HG02610 (cell line): ENCODE measurements around the gene THAP7.
"Not testable (repeated sequence)": the region's sequence is repeated elsewhere in the genome, so short reads cannot be mapped to it uniquely, and the experiment has no call there.

ENCODE experiments used
- ATAC-seq: cut with Tn5 transposase; IDR thresholded peaks from one replicate; pipeline ENCODE4 v1.9.1; 2021; ENCODE audit warnings: mild to moderate bottlenecking, moderate library complexity; ENCODE audit not compliant: unreplicated experiment

Gene THAP7

DNA sequence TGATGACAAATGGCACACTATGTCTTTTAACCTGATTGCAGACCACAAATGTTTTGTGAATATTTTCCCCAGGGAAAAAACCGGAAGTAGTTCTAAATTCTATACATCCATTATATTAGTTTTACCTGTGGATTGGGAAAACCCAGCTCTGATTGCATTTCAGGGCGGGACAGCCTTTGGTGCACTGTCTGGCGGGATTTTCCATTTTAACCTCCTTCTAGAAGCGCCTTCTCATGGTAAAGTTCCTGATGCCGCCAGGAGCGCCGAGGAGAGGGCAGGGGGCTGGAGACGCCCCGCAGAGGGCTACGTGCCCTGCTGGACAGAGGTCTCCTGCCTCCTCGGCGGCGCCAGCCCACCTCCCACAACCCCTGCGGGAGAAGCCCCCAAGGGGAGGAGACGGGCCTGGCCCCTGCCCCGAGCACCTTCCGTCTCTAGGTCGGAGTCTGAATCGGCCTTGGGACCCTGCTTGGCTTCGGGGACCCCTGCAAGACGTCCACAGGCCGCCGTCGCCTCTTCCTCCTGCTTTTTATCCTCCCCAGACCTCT, 11.8 kb upstream of the THAP7 start:
- ATAC-seq, result no peak

DNA sequence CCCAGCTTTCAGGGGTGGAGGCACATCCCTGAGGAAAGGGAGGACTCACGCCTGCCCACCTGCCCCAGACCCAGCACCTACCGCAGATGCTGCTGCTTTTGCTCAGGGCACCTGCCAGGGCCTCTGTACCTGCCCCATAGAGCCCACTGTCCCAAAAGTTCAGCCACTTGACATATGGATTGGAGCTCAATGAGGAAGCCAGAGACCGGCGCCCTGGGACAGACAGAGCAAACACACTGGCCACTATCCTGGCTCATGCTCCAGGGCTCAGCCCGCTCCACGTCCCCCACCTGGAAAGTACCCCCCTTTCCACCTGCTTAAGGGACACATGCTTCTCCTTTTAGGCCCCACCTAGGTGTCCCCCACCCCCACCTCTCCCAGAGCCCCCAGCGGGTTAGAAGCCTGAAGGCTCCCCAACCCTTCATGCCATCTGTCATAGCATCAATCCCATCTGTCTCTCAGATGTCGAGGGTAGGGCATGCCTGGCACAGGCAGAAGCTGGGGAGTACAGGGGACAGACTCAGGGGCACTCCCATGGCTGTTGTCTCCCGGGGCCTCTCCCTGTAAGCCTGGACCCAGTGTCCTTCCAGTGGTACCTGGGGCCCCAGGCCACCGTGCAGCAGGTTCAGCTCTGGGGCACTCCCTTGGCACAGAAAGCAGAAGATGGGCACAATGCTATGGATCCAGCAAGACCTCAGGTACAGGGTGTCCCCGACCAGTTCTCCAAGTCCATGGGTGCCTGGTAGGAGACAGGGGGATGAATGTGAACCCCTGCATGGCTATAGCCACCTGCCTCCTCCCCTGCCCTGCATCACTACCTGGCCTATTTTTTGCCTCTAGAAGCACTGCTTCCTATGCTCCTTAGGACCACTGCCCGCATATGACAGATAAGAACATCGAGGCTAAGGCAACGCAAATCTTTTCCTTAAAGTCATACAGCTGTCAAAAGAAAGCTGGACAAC, 10.8 kb upstream of the THAP7 start:
- no peak for ATAC-seq

DNA sequence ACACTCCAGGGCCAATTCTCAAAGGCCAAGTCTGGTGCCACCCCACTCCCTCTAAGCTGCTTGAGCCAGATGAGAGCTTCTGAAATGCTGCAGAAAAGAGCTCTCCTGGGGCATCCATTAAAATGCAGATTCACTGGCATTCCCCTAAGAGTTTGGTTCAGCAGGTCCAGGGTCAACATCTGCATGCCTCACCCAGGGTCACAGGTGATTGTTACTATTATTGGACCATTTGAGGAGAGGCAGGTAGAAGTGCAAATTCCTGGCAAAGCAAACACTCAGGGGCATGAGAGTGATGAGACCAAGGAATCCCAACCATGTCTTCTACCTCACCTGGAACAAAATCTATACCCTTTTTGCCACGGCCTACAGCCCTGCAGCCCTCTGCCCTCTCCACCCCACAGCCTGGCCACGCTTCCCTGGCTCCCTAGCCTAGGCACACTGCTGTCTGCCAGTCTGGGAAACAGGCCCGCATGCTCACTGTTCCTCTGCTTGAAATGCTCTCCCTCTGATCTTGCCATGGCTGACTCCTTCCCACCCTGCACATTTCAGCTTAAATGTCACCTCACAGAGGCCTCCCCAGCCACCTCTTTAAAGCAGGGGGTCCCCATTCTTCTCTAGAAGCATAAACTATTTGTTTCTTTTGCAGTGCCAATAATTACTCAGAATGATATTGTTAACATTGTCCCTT, 8.7 kb upstream of the THAP7 start:
- no peak for ATAC-seq

DNA sequence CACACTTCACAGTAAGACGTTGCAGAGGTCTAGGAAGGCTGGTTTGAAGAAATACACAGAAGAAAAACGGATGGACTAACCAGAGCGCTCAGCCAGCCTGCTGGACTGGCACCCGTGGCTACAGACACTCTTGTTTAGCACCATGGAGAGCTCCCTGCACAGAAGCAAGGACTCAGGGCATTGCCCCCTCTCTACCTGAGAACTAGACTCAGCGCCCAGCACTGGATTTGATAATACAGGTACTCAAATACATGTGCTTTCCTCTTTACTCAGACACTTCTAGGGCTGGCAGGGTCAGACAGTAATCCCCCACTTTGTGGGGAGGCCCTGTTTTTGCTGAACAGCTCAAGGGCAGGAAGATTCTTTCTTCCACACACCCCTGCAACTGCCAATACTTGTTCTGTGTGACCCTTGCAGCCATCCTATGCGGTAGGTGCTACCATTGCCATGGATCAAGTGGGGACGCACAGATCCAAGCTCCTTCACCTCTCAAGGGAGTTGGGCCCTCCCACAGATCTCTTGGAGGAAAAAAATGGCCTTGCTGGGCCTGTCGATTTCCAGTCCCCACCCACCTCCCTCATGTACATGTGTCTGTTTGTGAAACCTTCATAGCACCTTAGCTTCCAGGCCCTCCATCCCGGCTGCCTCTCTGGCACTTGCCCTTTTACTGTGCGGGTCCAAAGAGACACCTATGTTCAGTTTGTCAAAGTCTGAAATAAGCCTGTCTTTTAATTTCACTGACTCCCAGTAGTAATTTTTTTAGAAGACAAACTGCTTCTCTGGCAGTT, 7.9 kb upstream of the THAP7 start:
- no peak for ATAC-seq

DNA sequence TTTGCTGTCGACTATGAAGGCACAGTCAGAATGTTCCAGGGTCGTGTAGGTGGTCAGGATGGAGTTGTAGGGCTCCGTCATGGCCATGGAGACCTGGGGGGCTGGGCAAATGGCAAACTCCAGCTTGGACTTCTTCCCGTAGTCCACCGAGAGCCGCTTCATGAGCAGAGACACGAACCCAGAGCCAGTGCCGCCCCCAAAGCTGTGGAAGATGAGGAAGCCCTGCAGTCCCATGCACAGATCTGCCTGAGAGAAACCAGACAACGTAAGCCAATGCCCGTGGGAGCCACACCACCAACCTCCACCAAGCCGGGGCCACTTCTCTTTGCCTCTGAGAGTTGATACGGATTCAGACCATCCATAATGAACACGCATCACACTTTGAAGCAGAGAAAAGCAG, 7.3 kb upstream of the THAP7 start:
- ATAC-seq, result not testable (repeated sequence)

DNA sequence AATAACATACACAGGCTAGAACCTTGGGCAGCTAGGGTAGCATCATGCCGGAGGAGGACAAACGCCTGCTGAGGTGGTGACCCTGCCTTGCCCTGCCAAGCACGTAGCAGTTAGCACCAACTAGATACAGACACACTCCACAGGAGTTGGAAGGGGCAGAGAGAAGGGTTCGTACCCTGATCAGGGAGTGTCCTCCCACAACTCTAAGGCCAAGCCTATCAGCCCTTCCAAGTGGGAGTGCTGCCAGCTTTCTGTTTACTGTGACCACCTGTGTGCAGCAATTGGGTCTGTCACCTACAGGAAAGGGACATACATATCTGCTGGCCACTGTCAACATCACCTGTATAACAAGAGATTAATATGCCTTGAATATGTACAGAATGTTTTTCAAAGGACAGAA, 1.9 kb upstream of the THAP7 start:
- no peak for ATAC-seq

DNA sequence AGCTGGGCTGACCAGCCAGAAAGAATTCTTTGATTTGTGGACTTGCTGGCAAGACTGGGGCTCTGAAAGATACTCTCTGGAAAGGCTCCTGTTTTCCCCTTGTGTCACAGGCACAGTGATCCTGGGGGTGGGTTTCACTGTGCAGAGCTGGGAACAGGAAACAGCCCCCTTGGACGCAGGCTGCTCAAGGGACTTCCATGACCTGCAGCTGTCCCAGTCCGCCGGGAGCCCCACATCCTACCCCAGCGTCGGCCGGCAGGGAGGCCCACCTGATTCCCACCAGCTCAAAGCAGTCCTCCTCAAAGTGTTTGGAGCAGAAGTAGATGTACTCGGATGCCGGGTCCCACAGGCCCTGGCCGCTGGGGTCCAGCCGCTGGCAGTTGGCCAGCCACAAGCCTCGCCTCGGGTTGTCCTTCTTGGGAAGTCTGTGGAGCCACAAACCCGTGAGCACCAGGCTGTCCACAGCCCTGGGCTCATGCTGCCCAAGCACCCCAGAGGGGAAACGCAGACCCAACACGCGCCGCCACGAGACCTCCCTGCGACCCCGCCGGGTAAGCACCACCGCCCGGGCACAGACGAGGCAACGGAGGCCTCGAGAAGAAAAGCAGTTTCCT, 824 bp downstream of the THAP7 start:
- no peak for ATAC-seq

DNA sequence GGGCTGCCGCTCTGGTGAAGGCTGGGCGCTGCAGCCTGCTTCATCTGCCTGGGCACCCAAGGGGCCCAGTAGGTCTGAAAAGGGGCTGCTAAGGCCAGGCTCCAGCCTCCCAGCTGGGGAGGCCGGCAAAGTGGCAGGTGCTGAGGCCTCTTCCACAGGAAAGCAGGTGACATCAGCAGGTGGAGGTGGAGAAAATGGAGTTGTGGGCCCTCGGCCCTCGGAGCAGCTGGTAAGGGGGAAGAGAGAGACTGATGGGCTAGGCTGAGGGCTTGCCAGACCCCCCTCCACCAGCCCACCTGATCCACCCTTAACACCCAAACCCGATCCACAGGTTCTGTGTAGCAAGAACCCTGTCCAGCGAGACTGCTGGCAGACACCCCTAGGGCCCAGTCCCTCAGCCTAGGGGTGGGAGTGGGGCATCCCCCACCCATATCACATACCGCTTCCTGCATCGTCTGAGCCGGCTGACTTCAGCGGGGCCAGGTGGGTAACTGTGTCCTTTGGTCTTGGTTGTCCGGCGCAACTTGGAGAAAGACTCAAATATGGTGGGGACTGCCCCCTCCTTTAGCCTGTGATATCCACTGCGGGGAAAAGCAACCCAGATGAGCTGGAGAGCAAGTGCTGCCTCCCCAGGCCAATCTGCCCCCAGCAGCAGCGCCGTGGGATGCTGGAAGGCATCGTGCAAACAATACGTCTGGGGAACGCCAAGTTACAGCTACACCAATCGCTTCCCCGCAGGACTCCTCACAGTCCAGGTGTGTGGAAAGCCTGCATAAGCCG, 1.5 kb downstream of the THAP7 start:
- no peak for ATAC-seq

DNA sequence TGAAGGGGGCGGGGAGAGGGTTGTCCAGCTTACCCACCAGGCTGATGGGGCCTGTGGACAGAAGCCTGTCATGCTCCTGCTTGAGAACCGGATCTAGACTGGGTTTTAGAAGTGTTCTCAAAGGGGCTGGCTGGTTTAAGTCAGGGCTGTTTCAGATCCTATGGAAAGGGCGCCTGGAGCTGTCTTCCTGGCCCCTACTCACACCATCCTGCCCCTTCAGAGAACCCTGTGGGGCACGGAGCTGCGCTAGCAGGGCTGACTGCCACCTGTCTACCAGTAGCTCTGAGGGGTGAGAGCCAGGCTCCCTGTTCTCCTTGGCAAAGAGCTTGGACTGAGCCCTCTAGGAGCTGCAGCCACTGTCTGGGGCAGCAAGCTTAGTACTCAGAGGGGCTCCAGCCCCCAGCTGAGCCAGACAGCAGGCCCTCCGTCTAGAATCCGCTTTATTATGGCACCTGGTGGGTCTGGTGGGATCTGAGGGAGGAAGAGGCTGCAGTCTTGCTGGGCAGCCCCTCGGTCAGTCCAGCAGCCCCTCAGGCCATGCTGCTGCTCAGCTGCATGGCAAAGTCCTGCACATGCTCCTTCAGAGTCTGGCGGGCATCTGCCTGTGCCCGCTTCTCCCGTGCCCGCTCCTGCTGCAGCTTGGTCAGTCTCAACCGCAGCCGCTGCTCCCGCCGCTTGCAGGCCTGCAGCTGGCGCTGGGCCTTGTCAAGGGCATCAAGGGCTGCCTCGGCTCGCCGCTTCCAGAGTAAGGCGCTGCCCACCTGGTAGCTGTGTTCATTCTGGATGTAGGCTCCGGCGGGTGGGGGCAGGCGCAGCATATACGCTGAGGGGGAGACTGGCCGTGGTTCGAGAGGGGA, 2.3 kb downstream of the THAP7 start:
- ATAC-seq, result no peak

DNA sequence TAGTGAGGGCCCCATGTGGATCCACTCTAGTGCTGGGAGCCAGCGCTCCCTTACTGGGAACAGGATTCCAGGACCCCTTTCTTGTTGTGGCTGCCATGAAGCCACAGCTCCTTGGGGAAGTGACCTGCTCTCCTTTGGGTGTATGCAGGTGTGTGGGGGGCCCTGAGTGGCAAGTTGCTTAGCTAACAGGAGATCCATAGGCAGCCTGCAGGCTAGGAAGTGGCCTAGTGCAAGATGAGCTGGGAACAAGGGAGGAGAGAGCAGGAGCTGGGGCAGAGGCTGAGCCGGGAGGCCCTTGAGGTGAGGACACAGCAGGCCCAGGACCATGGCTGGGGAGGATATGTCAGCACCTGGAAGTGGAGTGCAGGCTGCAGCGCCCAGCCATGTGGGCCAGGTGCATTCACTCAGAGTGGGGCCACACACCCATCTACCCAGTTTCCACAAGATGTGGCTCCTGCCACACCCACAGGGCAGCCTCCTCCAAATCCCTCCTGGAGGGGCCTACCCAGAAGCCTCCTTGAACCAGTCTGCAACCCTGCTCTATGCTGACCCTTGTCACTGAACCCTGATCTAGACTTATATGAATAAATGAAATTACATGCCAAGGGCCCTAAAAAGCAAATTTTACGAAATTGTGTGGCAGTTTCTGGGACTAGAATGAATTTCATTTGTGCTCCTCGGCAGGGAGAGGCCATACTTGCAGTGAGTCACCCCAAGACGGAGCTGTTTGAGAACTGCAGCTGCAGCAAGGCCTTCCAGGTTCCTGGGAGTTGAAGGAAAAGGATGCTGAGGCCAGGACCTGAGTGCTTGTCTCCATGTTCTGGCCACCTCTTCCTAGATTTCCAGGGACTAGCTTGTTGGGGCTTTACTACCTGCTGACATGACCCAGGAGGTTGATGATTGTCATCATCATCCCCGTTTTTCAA, 3.2 kb downstream of the THAP7 start:
- ATAC-seq, result no peak

DNA sequence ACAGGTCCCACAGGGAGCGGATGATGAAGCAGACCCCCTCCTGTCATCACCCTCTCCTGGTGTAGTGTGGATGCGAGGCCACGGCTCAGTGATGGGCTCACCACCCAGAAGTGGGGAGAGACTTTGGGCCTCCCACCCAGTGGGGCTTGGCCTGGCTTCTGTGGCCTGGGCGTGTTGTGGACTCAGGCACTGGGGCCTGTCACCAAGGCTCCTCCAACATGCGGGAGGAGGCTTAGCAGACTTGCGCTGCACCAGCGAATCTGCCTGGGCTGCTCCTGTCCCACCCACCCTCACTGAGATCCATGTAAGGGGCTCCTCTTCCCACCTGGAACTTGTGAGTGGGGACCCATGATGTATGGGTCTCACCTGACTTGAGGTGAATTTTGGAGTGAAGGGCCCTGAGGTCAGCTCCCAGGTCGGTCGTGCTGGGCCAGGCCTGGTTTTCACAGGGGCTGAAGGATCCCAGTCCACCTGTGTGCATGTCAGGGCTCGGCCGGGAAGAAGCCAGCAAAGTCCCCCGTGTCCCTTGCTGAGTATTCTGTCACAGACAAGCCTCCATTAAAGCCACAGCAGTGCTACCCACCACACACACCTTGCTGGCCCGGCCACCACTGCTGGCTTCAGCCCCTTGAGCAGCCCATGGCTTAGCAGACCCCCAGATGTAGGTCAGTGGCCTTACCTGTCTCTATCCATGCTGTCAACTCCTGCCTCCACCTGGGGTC, 4.2 kb downstream of the THAP7 start:
- no peak for ATAC-seq

DNA sequence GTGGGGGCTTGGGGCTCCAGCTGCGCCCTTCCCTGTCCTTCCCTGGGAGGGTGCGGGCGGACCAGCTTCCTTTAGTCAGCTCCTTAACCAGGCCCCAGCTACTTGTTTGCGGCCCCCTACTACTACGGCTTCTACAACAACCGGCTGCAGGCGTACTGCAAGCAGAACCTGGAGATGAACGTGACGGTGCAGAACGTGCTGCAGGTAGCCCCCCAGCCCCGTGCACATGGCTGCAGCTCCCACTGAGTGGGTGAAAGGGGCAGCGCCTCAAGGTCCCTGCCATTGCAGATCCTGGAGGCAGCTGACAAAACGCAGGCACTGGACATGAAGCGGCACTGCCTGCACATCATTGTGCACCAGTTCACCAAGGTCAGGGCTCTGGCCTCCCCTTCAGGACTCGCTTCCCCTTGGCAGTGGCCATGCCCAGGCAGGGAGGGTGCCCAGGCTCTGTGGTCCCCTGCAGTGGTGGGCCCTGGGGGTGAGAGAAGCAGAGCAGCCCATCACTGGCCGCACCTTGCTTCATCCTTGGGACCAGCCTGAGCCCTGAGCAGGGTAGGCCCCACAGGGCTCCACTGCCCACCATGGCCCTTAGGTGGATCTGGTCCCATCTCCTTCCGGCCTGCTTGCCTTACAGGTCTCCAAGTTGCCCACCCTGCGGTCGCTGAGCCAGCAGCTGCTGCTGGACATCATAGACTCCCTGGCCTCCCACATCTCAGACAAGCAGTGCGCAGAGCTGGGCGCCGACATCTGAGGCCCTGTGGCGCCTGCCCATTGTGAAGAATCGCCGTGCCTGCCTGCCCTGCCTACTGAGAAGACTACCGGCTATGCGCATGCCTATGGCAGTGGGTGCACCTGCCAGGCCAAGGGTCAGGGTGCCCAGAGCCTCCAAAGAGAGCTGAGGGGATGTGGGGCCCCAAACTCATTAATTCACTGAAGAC, 5.1 kb downstream of the THAP7 start:
- ATAC-seq, result no peak

DNA sequence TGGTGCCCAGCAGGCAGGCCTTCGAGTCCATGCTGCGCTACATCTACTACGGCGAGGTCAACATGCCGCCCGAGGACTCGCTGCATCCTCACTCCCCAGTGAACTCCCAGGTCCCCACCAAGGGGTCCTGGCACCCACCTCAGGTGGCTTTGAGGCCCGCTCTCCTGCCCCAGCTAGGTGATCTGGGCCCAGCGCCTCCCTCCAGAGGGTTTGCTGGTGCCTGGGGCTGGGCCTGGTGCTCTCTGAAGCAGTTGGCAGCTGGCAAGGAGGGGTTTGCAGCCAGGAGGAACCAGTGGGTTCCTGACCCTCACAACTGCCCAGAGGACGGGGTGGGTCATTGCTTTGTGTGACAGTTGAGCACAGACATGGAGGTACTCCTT, 5.9 kb downstream of the THAP7 start:
- no peak for ATAC-seq

DNA sequence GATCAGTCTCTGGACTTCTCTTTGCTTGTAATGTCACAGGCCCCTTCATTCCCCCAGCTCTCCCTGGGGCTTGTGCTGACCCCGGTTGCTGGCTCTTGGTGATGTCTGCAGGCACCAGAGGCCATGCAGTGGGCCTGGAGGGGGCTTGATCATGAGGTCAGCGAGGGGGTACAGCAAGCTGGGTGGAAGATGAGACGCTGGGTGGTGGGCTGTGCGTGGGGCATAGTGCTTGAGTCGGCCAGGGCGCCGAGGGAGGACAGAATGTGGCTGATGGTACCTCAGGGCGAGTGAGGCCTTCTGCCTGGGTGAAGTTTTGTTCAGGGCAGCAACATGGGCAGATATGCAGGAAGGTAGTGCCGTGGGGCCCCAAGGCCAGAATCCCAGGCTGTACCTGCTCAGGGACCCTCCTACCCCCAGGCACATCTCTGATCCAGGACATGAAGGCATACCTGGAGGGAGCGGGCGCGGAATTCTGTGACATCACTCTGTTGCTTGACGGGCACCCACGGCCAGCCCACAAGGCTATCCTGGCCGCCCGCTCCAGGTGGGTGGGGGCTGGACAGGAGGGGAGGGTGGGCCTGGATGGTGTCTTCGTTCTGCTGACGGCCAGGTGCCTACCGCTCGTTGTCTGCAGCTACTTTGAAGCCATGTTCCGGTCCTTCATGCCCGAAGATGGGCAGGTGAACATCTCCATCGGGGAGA, 6.4 kb downstream of the THAP7 start:
- ATAC-seq, result no peak

DNA sequence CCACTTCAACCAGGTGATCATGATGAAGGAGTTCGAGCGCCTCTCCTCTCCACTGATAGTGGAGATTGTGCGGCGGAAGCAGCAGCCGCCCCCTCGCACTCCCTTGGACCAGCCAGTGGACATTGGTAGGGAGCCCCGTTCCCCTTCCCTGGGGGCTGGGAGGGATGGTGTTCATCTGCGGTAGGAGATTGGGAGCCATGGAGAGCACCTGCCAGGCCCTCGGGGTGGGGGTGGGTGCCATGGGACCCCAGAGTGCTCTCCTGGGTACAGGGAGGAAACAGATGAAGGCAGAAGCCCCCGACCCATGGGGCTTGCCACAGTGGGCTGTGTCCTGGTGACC, 7.0 kb downstream of the THAP7 start:
- no peak for ATAC-seq
